ENCODE measurements around the gene ZNF569.
"Not testable (repeated sequence)": the region's sequence is repeated elsewhere in the genome, so short reads cannot be mapped to it uniquely, and the experiment has no call there.

ZNF569 gene

GRCh38 chr19:37466798-37467607, at the start of gene ZNF569:
TSS of gene ZNF569 (minus strand) at chr19:37467444. CDS start at chr19:37444921, 22,523 bp downstream.
- peak; percentile 93 for DNase-seq (ENCODE audit: low spot score)

- DNase-seq (ENCODE audit: low spot score): peak; percentile 2
These were observed 46.2 kb upstream of the ZNF569 start for GRCh38 chr19:37513397-37513796.

GRCh38 chr19:37511821-37512220, 44.6 kb upstream of the ZNF569 start:
- no peak for DNase-seq (ENCODE audit: low spot score)

- no peak for DNase-seq (ENCODE audit: low spot score)
These were observed 43.9 kb upstream of the ZNF569 start for GRCh38 chr19:37511186-37511585.

- DNase-seq (ENCODE audit: low spot score): no peak
These were observed 39.9 kb upstream of the ZNF569 start for GRCh38 chr19:37507167-37507464.

- peak; percentile 87 for DNase-seq (ENCODE audit: low spot score)
These were observed 39.3 kb upstream of the ZNF569 start, which contains the start of gene ZNF793 for GRCh38 chr19:37506387-37507166. TSS of gene ZNF793 (plus strand) at chr19:37506939. CDS start at chr19:37523440, 16,501 bp downstream.

GRCh38 chr19:37505958-37506386, 38.7 kb upstream of the ZNF569 start:
- no peak for DNase-seq (ENCODE audit: low spot score)

- no peak for DNase-seq (ENCODE audit: low spot score)
These were observed 25.0 kb upstream of the ZNF569 start for GRCh38 chr19:37492213-37492612.

GRCh38 chr19:37484406-37485168, 17.3 kb upstream of the ZNF569 start:
- DNase-seq (ENCODE audit: low spot score): no peak

- DNase-seq (ENCODE audit: low spot score): no peak
These were observed 4.9 kb upstream of the ZNF569 start for GRCh38 chr19:37472165-37472564.

- no peak for DNase-seq (ENCODE audit: low spot score)
These were observed 3.0 kb upstream of the ZNF569 start for GRCh38 chr19:37470216-37470615.

- DNase-seq (ENCODE audit: low spot score): peak; percentile 90
These were observed 1.9 kb upstream of the ZNF569 start, which contains the start of gene ZNF570 for GRCh38 chr19:37468961-37469777. TSS of gene ZNF570 (plus strand) at chr19:37469356. CDS start at chr19:37470355, 999 bp downstream.

GRCh38 chr19:37467608-37468090, 405 bp upstream of the ZNF569 start:
- no peak for DNase-seq (ENCODE audit: low spot score)

GRCh38 chr19:37466277-37466797, 907 bp downstream of the ZNF569 start:
- DNase-seq (ENCODE audit: low spot score): no peak

GRCh38 chr19:37452500-37453245, 14.6 kb downstream of the ZNF569 start:
- no peak for DNase-seq (ENCODE audit: low spot score)

- DNase-seq (ENCODE audit: low spot score): no peak
These were observed 53.7 kb downstream of the ZNF569 start for GRCh38 chr19:37413313-37414084.

- DNase-seq (ENCODE audit: low spot score): no peak
These were observed 54.5 kb downstream of the ZNF569 start for GRCh38 chr19:37412700-37413099.

GRCh38 chr19:37406140-37406846, 61.0 kb downstream of the ZNF569 start:
- DNase-seq (ENCODE audit: low spot score): not testable (repeated sequence)

- no peak for DNase-seq (ENCODE audit: low spot score)
These were observed 63.8 kb downstream of the ZNF569 start for GRCh38 chr19:37403403-37403802.
